Measurements from ENCODE around the gene C20orf173. TPM values are rescaled to one million over a fixed set of nuclear protein-coding genes. Genes with fewer than 3 reads are reported as not detected.

The C20orf173 gene
- polyA plus RNA-seq, 1 donor from 2014 or later, result not detected

GRCh38 chr20:35578469-35578868, 49.0 kb upstream of the C20orf173 start:
- H3K4me3 ChIP-seq (ENCODE audit: low read length), result no peak overlapping the region
- no peak overlapping the region for H2AFZ ChIP-seq (ENCODE audit: low read depth, low read length)
- H3K27me3 ChIP-seq (ENCODE audit: insufficient read depth, low read depth, low read length), result no peaks in the 10 kb centered on the region
- no peaks in the 10 kb centered on the region for H3K36me3 ChIP-seq (ENCODE audit: insufficient read depth, low read length)
- H3K27ac ChIP-seq (ENCODE audit: low read length), result no peak overlapping the region
- no peaks in the 10 kb centered on the region for H4K20me1 ChIP-seq (ENCODE audit: insufficient read depth)
- H3K9ac ChIP-seq (ENCODE audit: low read length), result no peak overlapping the region
- H3F3A ChIP-seq (ENCODE audit: insufficient read depth, low read length, poor library complexity, severe bottlenecking), result no peaks in the 10 kb centered on the region
- H3K4me2 ChIP-seq (ENCODE audit: low read length), result no peak overlapping the region
- H3K79me2 ChIP-seq (replicated peaks; ENCODE audit: insufficient read depth, low read length), result no peaks in the 10 kb centered on the region
- TF ChIP-seq TAF1 (IDR thresholded peaks at IDR 0.05; ENCODE audit: low read depth), result no peak
- TF ChIP-seq POLR2AphosphoS5 (IDR thresholded peaks at IDR 0.05), result no peak
- TF ChIP-seq EP300 (conservative IDR thresholded peaks at IDR 0.05; ENCODE audit: poor library complexity, severe bottlenecking), result no peak
- no peak for TF ChIP-seq CTCF (IDR thresholded peaks at IDR 0.05; ENCODE audit: poor library complexity, severe bottlenecking)
- TF ChIP-seq SMC3 (conservative IDR thresholded peaks at IDR 0.05; ENCODE audit: poor library complexity), result no peak
- TF ChIP-seq EZH2 (IDR thresholded peaks at IDR 0.05; ENCODE audit: borderline replicate concordance, insufficient read depth, low read length, poor library complexity, severe bottlenecking), result no peak
- TF ChIP-seq MXI1 (conservative IDR thresholded peaks at IDR 0.05; ENCODE audit: poor library complexity, severe bottlenecking), result no peak
- no peak for TF ChIP-seq RAD21 (conservative IDR thresholded peaks at IDR 0.05)
- TF ChIP-seq REST (IDR thresholded peaks at IDR 0.05; ENCODE audit: borderline replicate concordance), result no peak
- H3K9me2 ChIP-seq (ENCODE audit: insufficient read depth, low read length), result no peaks in the 10 kb centered on the region
- H3K9me3 ChIP-seq (ENCODE audit: low read length), result no peaks in the 10 kb centered on the region

- H3K4me2 ChIP-seq (ENCODE audit: low read length), result no peak overlapping the region
- H3K27ac ChIP-seq (ENCODE audit: low read length), result no peak overlapping the region
- no peaks in the 10 kb centered on the region for H4K20me1 ChIP-seq (ENCODE audit: insufficient read depth)
- H3K9ac ChIP-seq (ENCODE audit: low read length), result no peak overlapping the region
- H3K4me3 ChIP-seq (ENCODE audit: low read length), result no peak overlapping the region
- TF ChIP-seq MXI1 (conservative IDR thresholded peaks at IDR 0.05; ENCODE audit: poor library complexity, severe bottlenecking), result no peak
- no peak for TF ChIP-seq TAF1 (IDR thresholded peaks at IDR 0.05; ENCODE audit: low read depth)
- TF ChIP-seq REST (IDR thresholded peaks at IDR 0.05; ENCODE audit: borderline replicate concordance), result no peak
- no peak for TF ChIP-seq EP300 (conservative IDR thresholded peaks at IDR 0.05; ENCODE audit: poor library complexity, severe bottlenecking)
- no peak for TF ChIP-seq POLR2AphosphoS5 (IDR thresholded peaks at IDR 0.05)
- TF ChIP-seq SMC3 (conservative IDR thresholded peaks at IDR 0.05; ENCODE audit: poor library complexity), result no peak
- TF ChIP-seq RAD21 (conservative IDR thresholded peaks at IDR 0.05), result no peak
- TF ChIP-seq EZH2 (IDR thresholded peaks at IDR 0.05; ENCODE audit: borderline replicate concordance, insufficient read depth, low read length, poor library complexity, severe bottlenecking), result no peak
- no peak for TF ChIP-seq CTCF (IDR thresholded peaks at IDR 0.05; ENCODE audit: poor library complexity, severe bottlenecking)
- H2AFZ ChIP-seq (ENCODE audit: low read depth, low read length), result no peak overlapping the region
- H3K36me3 ChIP-seq (ENCODE audit: insufficient read depth, low read length), result no peaks in the 10 kb centered on the region
- H3K27me3 ChIP-seq (ENCODE audit: insufficient read depth, low read depth, low read length), result no peaks in the 10 kb centered on the region
- H3K79me2 ChIP-seq (replicated peaks; ENCODE audit: insufficient read depth, low read length), result no peaks in the 10 kb centered on the region
- H3K9me2 ChIP-seq (ENCODE audit: insufficient read depth, low read length), result no peaks in the 10 kb centered on the region
- H3K9me3 ChIP-seq (ENCODE audit: low read length), result no peaks in the 10 kb centered on the region
- H3F3A ChIP-seq (ENCODE audit: insufficient read depth, low read length, poor library complexity, severe bottlenecking), result no peaks in the 10 kb centered on the region
These were observed 47.4 kb upstream of the C20orf173 start for GRCh38 chr20:35576816-35577215.

Measured in neural cell (in vitro differentiated cells).